GM12864 (cell line): Measurements from ENCODE around the gene ZNF700.

Experiments used
- DNase-seq: peaks from one replicate; pipeline ENCODE4 v3.0.0-alpha.2; 2011; ENCODE audit warnings: low read depth
- H3K4me3 ChIP-seq: 2 replicates; pipeline ENCODE4 v1.5.1; 2011; ENCODE audit warnings: mild to moderate bottlenecking, low read depth, low read length, control low read depth
- CTCF ChIP-seq: IDR thresholded peaks from 2 replicates; pipeline ENCODE4 v1.5.1; 2011; ENCODE audit warnings: low read depth, mild to moderate bottlenecking, moderate library complexity, low read length, control low read depth, inconsistent platforms; ENCODE audit errors: missing control alignments

The ZNF700 gene

DNA sequence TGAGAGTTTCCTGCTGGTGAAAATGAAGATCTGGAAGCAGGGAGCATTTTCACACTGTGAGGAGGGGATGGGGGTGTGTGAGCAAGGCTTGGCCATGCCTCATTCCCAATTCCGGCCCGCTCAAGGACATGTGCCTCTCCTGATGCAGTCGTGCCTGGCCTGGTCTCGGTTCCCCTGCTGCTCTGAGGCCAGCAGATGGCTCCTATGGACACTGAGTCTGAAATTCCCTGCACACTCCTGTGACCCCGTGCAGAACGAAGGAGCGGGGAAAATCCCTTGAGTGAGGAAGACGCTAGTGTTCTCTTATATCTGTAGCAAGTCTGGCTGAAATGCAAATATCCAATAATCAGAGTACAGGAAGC is 39.6 kb downstream of the ZNF700 start:
- H3K4me3 ChIP-seq, result peak overlapping the region; percentile 77
- DNase-seq, result no peak
- no peak for TF ChIP-seq CTCF

GRCh38 chr19:11964858-11965645 is 40.1 kb downstream of the ZNF700 start, which contains the start of gene ZNF763:
TSS of gene ZNF763 (plus strand) at chr19:11965040. CDS start at chr19:11965209, 169 bp downstream.
- peak; percentile 84 for DNase-seq
- H3K4me3 ChIP-seq, result peak within 1 kb of the TSS; percentile 77
- TF ChIP-seq CTCF, result no peak

GRCh38 chr19:11970174-11970573 is 45.3 kb downstream of the ZNF700 start:
- H3K4me3 ChIP-seq, result no peak overlapping the region
- DNase-seq, result no peak
- TF ChIP-seq CTCF, result no peak

DNA sequence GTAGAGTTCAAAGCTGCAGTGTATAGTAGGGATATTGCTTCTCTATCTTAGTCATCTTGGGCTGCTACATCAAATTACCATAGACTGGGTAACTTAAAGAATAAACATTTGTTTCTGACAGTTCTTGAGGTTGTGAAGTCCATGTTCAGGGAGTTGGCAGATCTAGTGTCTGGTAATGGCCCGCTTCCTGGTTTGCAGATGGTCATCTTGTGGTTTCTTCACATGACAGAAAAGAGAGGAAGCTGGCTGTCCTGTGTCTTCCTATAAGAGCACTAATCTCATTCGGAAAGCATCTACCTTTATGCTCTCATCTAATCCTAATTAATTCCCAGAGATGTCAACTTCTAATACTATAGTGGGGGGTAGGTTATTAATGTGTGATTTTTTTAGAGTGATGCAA is 46.1 kb downstream of the ZNF700 start:
- no peak for DNase-seq
- H3K4me3 ChIP-seq, result no peak overlapping the region
- no peak for TF ChIP-seq CTCF

DNA sequence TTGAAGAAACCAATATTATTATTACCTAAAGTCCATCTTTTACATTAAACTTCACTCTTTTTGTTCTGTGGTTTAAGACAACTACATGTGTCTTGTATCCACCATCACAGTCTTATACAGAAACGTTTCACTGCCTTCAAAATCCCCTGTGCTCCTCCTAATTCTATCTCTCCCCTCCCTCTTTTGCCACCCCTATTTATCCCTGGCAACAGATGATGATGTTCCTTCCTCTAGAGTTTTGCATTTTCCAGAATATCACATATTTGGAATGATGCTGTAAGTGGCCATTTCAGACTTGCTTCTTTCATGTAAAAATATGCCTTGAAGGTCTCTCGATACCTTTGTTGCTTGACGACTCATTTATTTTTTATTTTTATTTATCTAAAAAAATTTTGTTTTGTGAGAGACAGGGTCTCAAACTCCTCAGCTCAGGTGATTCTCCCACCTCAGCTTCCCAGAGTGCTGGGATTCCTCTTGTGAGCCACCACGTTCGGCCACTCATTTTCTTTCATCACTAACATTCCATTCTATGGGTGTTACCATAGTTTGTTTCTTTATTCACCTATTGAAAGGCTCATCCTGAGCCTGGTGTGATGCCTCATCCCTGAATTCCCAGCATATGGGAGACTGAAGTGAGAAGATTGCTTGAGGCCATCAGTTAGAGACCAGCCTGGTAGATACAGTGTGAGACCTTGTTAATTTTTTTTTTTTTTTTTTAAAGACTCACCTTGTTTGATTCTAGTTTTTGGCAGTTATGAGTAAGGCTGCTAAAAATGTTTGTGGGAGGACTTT is 48.3 kb downstream of the ZNF700 start:
- H3K4me3 ChIP-seq, result no peak overlapping the region
- TF ChIP-seq CTCF, result no peak
- no peak for DNase-seq

DNA sequence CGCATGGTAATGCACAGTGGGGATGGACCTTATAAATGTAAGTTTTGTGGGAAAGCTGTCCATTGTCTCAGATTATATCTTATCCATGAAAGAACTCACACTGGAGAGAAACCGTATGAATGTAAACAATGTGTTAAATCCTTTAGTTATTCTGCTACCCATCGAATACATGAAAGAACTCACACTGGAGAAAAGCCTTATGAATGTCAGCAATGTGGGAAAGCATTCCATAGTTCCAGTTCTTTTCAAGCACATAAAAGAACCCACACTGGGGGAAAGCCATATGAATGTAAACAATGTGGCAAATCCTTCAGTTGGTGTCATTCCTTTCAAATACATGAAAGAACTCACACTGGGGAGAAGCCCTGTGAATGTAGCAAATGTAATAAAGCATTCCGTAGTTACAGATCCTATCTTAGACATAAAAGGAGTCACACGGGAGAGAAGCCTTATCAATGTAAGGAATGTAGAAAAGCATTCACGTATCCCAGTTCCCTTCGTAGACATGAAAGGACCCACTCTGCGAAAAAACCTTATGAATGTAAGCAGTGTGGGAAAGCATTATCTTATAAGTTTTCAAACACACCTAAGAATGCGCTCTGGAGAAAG is 53.7 kb downstream of the ZNF700 start:
- DNase-seq, result no peak
- H3K4me3 ChIP-seq, result no peak overlapping the region
- TF ChIP-seq CTCF, result no peak
